WTC11 (cell line): ENCODE measurements around the gene CHID1. TPM values are rescaled to one million over a fixed set of nuclear protein-coding genes. Genes with fewer than 3 reads are reported as not detected.

Source experiments
- ATAC-seq: fragments of 200-7000 bp; cut with Tn5 transposase; 2 replicates; pipeline ENCODE4 v1.10.0; 2021; ENCODE audit warnings: mild to moderate bottlenecking, moderate library complexity
- CTCF ChIA-PET: fragments of 300-600 bp; sonication (Branson Sonifier 250); formaldehyde crosslinking; loops from one replicate; lab custom pipeline; 2021; ENCODE audit warnings: antibody characterized with exemption; lab: Charles Lee
- POLR2A ChIA-PET: fragments of 350-600 bp; sonication (Branson Sonifier 250); formaldehyde crosslinking; loops from one replicate; lab custom pipeline; 2021; ENCODE audit warnings: antibody characterized with exemption; lab: Charles Lee
- DNase-seq: peaks from one replicate; pipeline ENCODE4 v3.0.0; 2021; ENCODE audit warnings: low spot score
- H3K27ac Mint-ChIP-seq: 2 replicates; pipeline ENCODE4 v1.8.0; 2021; ENCODE audit warnings: mixed read lengths
- H3K27me3 Mint-ChIP-seq: 2 replicates; pipeline ENCODE4 v1.8.0; 2021; ENCODE audit warnings: low read depth, mild to moderate bottlenecking, moderate library complexity, mixed read lengths
- H3K36me3 Mint-ChIP-seq: 2 replicates; pipeline ENCODE4 v1.8.0; 2021; ENCODE audit warnings: mixed read lengths
- H3K4me1 Mint-ChIP-seq: 2 replicates; pipeline ENCODE4 v1.8.0; 2022; ENCODE audit warnings: mixed read lengths
- H3K4me3 Mint-ChIP-seq: 2 replicates; pipeline ENCODE4 v1.8.0; 2021; ENCODE audit warnings: mild to moderate bottlenecking, moderate library complexity, mixed read lengths
- H3K9me3 Mint-ChIP-seq: 2 replicates; pipeline ENCODE4 v1.8.0; 2021; ENCODE audit warnings: mixed read lengths
- ATF3 ChIP-seq: sonication (generic); formaldehyde crosslinking; conservative IDR thresholded peaks from 2 replicates; pipeline ENCODE4 v1.8.1; 2022; ENCODE audit warnings: mild to moderate bottlenecking, missing genetic modification reagents
- CREB1 ChIP-seq: sonication (generic); formaldehyde crosslinking; IDR thresholded peaks from 2 replicates; pipeline ENCODE4 v1.8.0; 2023; ENCODE audit warnings: mild to moderate bottlenecking, missing genetic modification reagents
- CTCF ChIP-seq: fragments of 200-600 bp; IDR thresholded peaks from 2 replicates; pipeline ENCODE4 v1.8.0; 2022; ENCODE audit warnings: antibody characterized with exemption
- E2F4 ChIP-seq: sonication (generic); formaldehyde crosslinking; IDR thresholded peaks from 2 replicates; pipeline ENCODE4 v1.8.1; 2022; ENCODE audit warnings: low read depth, mild to moderate bottlenecking, moderate library complexity, missing genetic modification reagents, borderline replicate concordance
- ESRRA ChIP-seq: sonication (generic); formaldehyde crosslinking; IDR thresholded peaks from 2 replicates; pipeline ENCODE4 v1.8.1; 2022; ENCODE audit warnings: mild to moderate bottlenecking, missing genetic modification reagents, borderline replicate concordance
- ETV6 ChIP-seq: sonication (generic); formaldehyde crosslinking; IDR thresholded peaks from 2 replicates; pipeline ENCODE4 v1.8.1; 2022; ENCODE audit warnings: mild to moderate bottlenecking, missing genetic modification reagents
- FOXJ3 ChIP-seq: sonication (generic); formaldehyde crosslinking; IDR thresholded peaks from 2 replicates; pipeline ENCODE4 v1.9.0; 2021; ENCODE audit warnings: missing genetic modification reagents, mild to moderate bottlenecking, borderline replicate concordance
- FOXP4 ChIP-seq: sonication (generic); formaldehyde crosslinking; IDR thresholded peaks from 2 replicates; pipeline ENCODE4 v1.8.0; 2022; ENCODE audit warnings: mild to moderate bottlenecking, missing genetic modification reagents
- GABPB1 ChIP-seq: sonication (generic); formaldehyde crosslinking; IDR thresholded peaks from 2 replicates; pipeline ENCODE4 v1.8.1; 2023; ENCODE audit warnings: mild to moderate bottlenecking, missing genetic modification reagents
- GRHL2 ChIP-seq: fragments of 250-450 bp; sonication (Bioruptor Pico); IDR thresholded peaks from 2 replicates; pipeline ENCODE4 v1.8.0; 2022; ENCODE audit warnings: mild to moderate bottlenecking, moderate library complexity; ENCODE audit not compliant: insufficient replicate concordance, severe bottlenecking
- GTF2I ChIP-seq: fragments of 250-450 bp; sonication (Bioruptor Pico); conservative IDR thresholded peaks from 2 replicates; pipeline ENCODE4 v1.4.0; 2021; ENCODE audit warnings: mild to moderate bottlenecking
- HMGXB4 ChIP-seq: sonication (generic); formaldehyde crosslinking; IDR thresholded peaks from 2 replicates; pipeline ENCODE4 v1.8.1; 2023; ENCODE audit warnings: mild to moderate bottlenecking, moderate library complexity, missing genetic modification reagents
- IRF2 ChIP-seq: sonication (generic); formaldehyde crosslinking; IDR thresholded peaks from 2 replicates; pipeline ENCODE4 v1.8.0; 2022; ENCODE audit warnings: low read depth, missing genetic modification reagents, borderline replicate concordance
- JAZF1 ChIP-seq: fragments of 250-450 bp; sonication (Bioruptor Pico); IDR thresholded peaks from 2 replicates; pipeline ENCODE4 v1.9.0; 2021; ENCODE audit warnings: moderate library complexity, mild to moderate bottlenecking, inconsistent platforms
- KAT7 ChIP-seq: sonication (generic); formaldehyde crosslinking; IDR thresholded peaks from 2 replicates; pipeline ENCODE4 v1.8.1; 2023; ENCODE audit warnings: missing genetic modification reagents, mild to moderate bottlenecking, borderline replicate concordance
- MYBL2 ChIP-seq: sonication (generic); formaldehyde crosslinking; IDR thresholded peaks from 2 replicates; pipeline ENCODE4 v1.8.1; 2023; ENCODE audit warnings: mild to moderate bottlenecking, moderate library complexity, missing genetic modification reagents
- NR1H2 ChIP-seq: sonication (generic); formaldehyde crosslinking; IDR thresholded peaks from 2 replicates; pipeline ENCODE4 v1.9.0; 2021; ENCODE audit warnings: mild to moderate bottlenecking, moderate library complexity, missing genetic modification reagents
- TCF7 ChIP-seq: sonication (generic); formaldehyde crosslinking; IDR thresholded peaks from 2 replicates; pipeline ENCODE4 v1.8.0; 2022; ENCODE audit warnings: mild to moderate bottlenecking, low read depth, missing genetic modification reagents, moderate library complexity
- TEAD4 ChIP-seq: sonication (generic); formaldehyde crosslinking; IDR thresholded peaks from 2 replicates; pipeline ENCODE4 v1.8.0; 2022; ENCODE audit warnings: mild to moderate bottlenecking, missing genetic modification reagents
- USF1 ChIP-seq: sonication (generic); formaldehyde crosslinking; IDR thresholded peaks from 2 replicates; pipeline ENCODE4 v1.8.0; 2022; ENCODE audit warnings: mild to moderate bottlenecking, missing genetic modification reagents
- ZBTB43 ChIP-seq: sonication (generic); formaldehyde crosslinking; IDR thresholded peaks from 2 replicates; pipeline ENCODE4 v1.8.1; 2023; ENCODE audit warnings: mild to moderate bottlenecking, missing genetic modification reagents
- ZNF138 ChIP-seq: sonication (generic); formaldehyde crosslinking; conservative IDR thresholded peaks from 2 replicates; pipeline ENCODE4 v1.8.1; 2022; ENCODE audit warnings: mild to moderate bottlenecking, moderate library complexity, missing genetic modification reagents
- ZNF232 ChIP-seq: sonication (generic); formaldehyde crosslinking; IDR thresholded peaks from 2 replicates; pipeline ENCODE4 v1.8.0; 2022; ENCODE audit warnings: mild to moderate bottlenecking, missing genetic modification reagents
- ZNF416 ChIP-seq: fragments of 250-450 bp; sonication (Bioruptor Pico); IDR thresholded peaks from 2 replicates; pipeline ENCODE4 v1.9.0; 2021; ENCODE audit warnings: mild to moderate bottlenecking, inconsistent platforms
- ZNF423 ChIP-seq: fragments of 250-450 bp; sonication (Bioruptor Pico); IDR thresholded peaks from 2 replicates; pipeline ENCODE4 v2.1.2; 2022; ENCODE audit warnings: mild to moderate bottlenecking, moderate library complexity
- ZNF671 ChIP-seq: fragments of 250-450 bp; sonication (Bioruptor Pico); IDR thresholded peaks from 2 replicates; pipeline ENCODE4 v1.8.0; 2021; ENCODE audit warnings: mild to moderate bottlenecking
- total RNA-seq: library from RNA; stranded (reverse); gene quantifications from 3 replicates; pipeline ENCODE4 v1.2.3, GENCODE V29; 2021

Gene CHID1
- total RNA-seq, 1 experiment from 2014 or later: 92.8 TPM

GRCh38 chr11:858053-858761, 52.4 kb downstream of the CHID1 start:
- Mint-ChIP-seq H3K27me3 (peaks cover 3% of the 10 kb centered on the region; the same call in 1 of the 2 replicates), H3K4me3 (no peak overlapping the region), H3K4me1 (peaks cover 33% of the 10 kb centered on the region), H3K9me3 (no peaks in the 10 kb centered on the region), H3K27ac (no peak overlapping the region), H3K36me3 (no peaks in the 10 kb centered on the region)
- DNase-seq: no peak
- TF ChIP-seq CREB1 (CRISPR knock-in tag): no peak
- no peak for TF ChIP-seq TEAD4 (CRISPR knock-in tag)
- no peak for TF ChIP-seq ZBTB43 (CRISPR knock-in tag)
- TF ChIP-seq ETV6 (CRISPR knock-in tag): no peak
- TF ChIP-seq NR1H2 (CRISPR knock-in tag): no peak
- no peak for TF ChIP-seq FOXP4 (CRISPR knock-in tag)
- no peak for TF ChIP-seq USF1
- TF ChIP-seq IRF2 (CRISPR knock-in tag): no peak
- TF ChIP-seq GABPB1: no peak
- no peak for TF ChIP-seq ZNF416 (CRISPR knock-in tag)
- TF ChIP-seq GRHL2 (CRISPR knock-in tag): no peak
- TF ChIP-seq ZNF671 (CRISPR knock-in tag): no peak
- no peak for TF ChIP-seq HMGXB4
- no peak for TF ChIP-seq ZNF423
- TF ChIP-seq KAT7: no peak
- no peak for TF ChIP-seq ZNF232 (CRISPR knock-in tag)
- TF ChIP-seq MYBL2 (CRISPR knock-in tag): no peak
- CTCF ChIA-PET: interaction anchor here (2.5 to 3.0 kb wide), 2 partner anchors 10 to 193 kb away, joined by 9 to 22 read pairs; no protein-coding TSS in a partner anchor
- POLR2A ChIA-PET: no interaction called here
- ATAC-seq: no peak

- TF ChIP-seq CTCF: no peak
- TF ChIP-seq ESRRA: no peak
- TF ChIP-seq TEAD4 (CRISPR knock-in tag): no peak
- TF ChIP-seq ZNF138 (CRISPR knock-in tag): no peak
- TF ChIP-seq E2F4 (CRISPR knock-in tag): no peak
- no peak for TF ChIP-seq GABPB1
- no peak for TF ChIP-seq TCF7 (CRISPR knock-in tag)
- TF ChIP-seq JAZF1: no peak
- TF ChIP-seq FOXJ3 (CRISPR knock-in tag): no peak
- TF ChIP-seq GTF2I (CRISPR knock-in tag): no peak
- no peak for TF ChIP-seq ATF3
- H3K4me1 Mint-ChIP-seq: peaks cover 22% of the 10 kb centered on the region
- POLR2A ChIA-PET: interaction anchor here (1.1 to 1.4 kb wide), 2 partner anchors 12 to 14 kb away, joined by 3 to 7 read pairs; partner anchors contain the start of gene TSPAN4
- DNase-seq (no peak), ATAC-seq (no peak; the same call in 1 of the 2 replicates)
- peaks cover 3% of the 10 kb centered on the region; the same call in 1 of the 2 replicates for H3K27me3 Mint-ChIP-seq
- CTCF ChIA-PET: interaction anchor here (0.9 to 3.0 kb wide), 6 partner anchors 9 to 195 kb away, joined by 3 to 22 read pairs (median 8); partner anchors contain the start of genes POLR2L and TSPAN4
- H3K36me3 Mint-ChIP-seq: no peaks in the 10 kb centered on the region
- no peaks in the 10 kb centered on the region for H3K9me3 Mint-ChIP-seq
- no peak overlapping the region for H3K4me3 Mint-ChIP-seq
- no peak overlapping the region for H3K27ac Mint-ChIP-seq
These were observed 54.2 kb downstream of the CHID1 start for GRCh38 chr11:856397-856796.
